Activated T-cell treated with anti-CD3 and anti-CD28 coated beads for 24 hours (primary cell): ENCODE data around the gene ATP6AP1.

ENCODE experiments used
- DNase-seq: peaks from one replicate; pipeline ENCODE4 v3.0.0-alpha.2; 2020; ENCODE audit warnings: low read depth

Gene ATP6AP1

GRCh38 chrX:154449618-154450017 lies 21.1 kb downstream of the ATP6AP1 start:
- DNase-seq: no peak

DNA sequence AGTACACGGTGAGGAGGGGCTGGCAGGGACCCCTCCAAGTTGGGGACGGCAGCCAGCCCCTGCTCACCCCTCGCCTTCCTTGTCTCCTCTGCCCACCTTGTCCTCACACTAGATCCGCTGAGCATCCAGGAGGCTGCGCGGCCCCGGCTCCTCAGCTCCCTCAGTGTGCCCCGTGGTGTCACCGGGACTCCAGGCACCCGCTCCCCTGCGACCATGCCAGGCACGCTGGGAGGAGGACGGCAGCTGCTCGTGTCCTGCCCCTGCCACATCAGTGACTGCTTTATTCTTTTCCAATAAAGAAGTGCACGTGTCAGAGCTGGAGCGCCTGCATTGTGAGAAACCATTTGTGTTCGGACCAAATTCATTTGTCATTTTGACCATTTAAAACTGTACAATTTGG lies 21.8 kb downstream of the ATP6AP1 start:
- DNase-seq: no peak

- no peak for DNase-seq
Measured at GRCh38 chrX:154452823-154453222, 24.3 kb downstream of the ATP6AP1 start.

DNA sequence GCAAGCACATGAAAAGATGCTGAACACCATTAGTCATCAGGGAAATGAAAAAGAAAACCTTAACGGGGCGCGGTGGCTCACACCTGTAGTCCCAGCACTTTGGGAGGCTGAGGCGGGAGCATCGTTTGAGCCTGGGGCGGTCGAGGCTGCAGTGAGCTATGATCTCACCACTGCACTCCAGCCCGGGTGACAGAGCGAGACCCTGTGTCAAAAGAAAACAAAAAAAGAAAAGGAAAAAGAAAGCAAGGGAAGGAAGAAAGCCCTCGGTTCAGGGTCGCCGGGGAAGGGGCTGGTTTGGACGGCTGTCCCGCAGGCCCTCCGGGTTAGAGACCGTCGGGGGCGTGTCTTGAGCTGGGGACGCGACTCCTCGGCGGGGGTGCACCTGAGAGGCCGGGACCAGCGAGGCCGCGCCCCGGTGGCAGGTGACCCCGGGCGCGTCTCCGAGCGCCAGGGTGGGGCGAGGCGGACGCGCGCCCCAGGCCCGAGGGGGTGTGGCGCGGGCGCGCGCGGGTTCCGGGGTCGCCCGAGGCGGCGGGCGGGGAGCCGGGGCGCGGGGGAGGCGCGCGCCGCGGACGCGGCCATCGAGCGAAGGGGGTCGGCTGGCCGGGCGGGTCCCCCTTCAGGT lies 29.1 kb downstream of the ATP6AP1 start:
- DNase-seq: peak; percentile 20

DNA sequence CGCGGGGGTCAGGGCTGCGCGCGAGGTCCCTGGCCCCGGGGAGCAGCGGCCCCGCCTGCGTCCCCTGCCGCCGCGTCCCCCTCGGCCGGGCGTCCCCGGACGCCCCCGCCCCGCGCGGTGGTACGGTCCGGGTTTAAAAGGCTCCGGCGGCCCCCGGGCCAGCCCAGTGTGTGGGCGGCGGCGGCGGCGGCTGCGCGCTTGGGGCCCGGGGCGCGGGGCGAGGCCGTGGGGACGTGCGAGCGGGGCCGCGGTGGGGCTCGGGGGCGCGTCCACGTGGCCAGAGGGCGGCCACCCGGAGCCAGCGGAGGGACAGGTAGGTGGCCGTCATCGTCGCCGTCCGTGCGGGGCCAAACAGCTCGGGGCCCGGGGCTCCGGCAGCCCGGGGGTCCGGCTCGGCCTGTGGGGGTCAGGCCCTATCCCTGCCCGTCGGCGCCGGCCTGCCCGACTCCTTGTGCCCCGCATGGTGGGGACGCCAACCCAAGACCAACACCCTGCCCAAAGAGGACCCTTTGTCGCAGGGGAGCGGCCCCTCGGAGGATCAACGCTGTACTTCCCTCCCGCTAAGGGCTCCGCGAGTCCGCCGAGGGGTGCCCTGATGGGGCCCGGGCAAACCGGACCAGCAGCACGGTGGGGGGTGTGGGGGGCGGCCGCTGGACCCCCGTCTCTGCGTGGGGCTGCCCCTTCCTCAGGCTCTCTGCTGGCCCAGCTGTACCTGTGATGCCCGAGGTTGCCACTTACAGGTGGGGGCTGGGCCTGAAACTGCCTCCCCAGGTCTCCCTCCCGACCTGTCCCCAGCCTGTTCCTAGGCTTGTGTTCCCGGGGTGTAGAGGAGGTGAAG lies 29.9 kb downstream of the ATP6AP1 start, which contains the start of gene PLXNA3:
Gene PLXNA3, plus strand, starts transcription at position 166 of the 838 bp plus-strand sequence. CDS start 1,903 bp downstream, outside the sequence.
- DNase-seq: peak; percentile 34

- no peak for DNase-seq
Measured at GRCh38 chrX:154458954-154459778, 30.7 kb downstream of the ATP6AP1 start.

DNA sequence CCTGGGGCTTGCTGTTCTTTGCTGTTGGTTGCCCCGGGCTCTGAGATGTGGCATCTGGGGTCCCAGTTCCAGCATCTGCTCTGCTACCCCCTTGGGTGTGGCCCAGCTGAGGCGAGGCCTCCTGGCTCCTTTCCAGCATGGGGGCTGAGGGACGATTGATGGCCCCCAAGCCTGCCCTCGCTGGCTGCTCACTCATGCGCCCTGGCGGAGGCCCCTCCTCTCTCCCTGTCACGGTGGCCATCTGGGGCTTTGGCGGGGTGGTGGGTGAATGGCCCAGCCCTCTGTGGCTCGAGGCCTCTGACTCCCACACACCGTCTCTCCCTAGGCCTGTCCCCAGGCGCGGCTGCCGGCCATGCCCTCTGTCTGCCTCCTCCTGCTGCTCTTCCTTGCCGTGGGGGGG lies 31.4 kb downstream of the ATP6AP1 start:
- DNase-seq: no peak

- no peak for DNase-seq
Measured at GRCh38 chrX:154460326-154460725, 31.8 kb downstream of the ATP6AP1 start.

- no peak for DNase-seq
Measured at GRCh38 chrX:154462396-154462795, 33.9 kb downstream of the ATP6AP1 start.

GRCh38 chrX:154463611-154464220 lies 35.2 kb downstream of the ATP6AP1 start:
- no peak for DNase-seq

GRCh38 chrX:154464806-154465365 lies 36.4 kb downstream of the ATP6AP1 start:
- DNase-seq: no peak

GRCh38 chrX:154465601-154466000 lies 37.1 kb downstream of the ATP6AP1 start:
- no peak for DNase-seq

- no peak for DNase-seq
Measured at GRCh38 chrX:154466036-154466435, 37.6 kb downstream of the ATP6AP1 start.

DNA sequence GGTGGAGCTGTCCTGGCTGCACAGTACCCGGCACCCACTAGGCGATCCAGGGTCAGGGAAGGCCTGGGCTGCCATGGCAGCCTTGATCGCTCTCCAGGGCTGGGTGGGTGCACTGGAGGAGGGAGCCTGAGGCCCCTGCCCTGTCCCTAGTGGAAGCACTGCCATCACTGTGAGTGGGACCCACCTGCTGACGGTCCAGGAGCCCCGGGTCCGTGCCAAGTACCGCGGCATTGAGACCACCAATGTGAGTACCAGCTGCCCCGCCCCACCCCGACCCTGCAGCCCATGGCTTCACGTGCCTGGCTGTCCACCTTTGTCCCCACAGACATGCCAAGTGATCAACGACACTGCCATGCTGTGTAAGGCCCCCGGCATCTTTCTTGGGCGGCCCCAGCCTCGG lies 38.4 kb downstream of the ATP6AP1 start:
- no peak for DNase-seq

- DNase-seq: no peak
Measured at GRCh38 chrX:154467556-154467955, 39.1 kb downstream of the ATP6AP1 start.

GRCh38 chrX:154468217-154468616 lies 39.7 kb downstream of the ATP6AP1 start:
- no peak for DNase-seq

- no peak for DNase-seq
Measured at GRCh38 chrX:154469114-154469513, 40.6 kb downstream of the ATP6AP1 start.

- no peak for DNase-seq
Measured at GRCh38 chrX:154469880-154470279, 41.4 kb downstream of the ATP6AP1 start.

- no peak for DNase-seq
Measured at GRCh38 chrX:154470434-154470833, 42.0 kb downstream of the ATP6AP1 start.

GRCh38 chrX:154470914-154471568 lies 42.6 kb downstream of the ATP6AP1 start:
- DNase-seq: no peak
